22Rv1 (cell line): ENCODE measurements around the gene FBXO17.

Source experiments
- H3K27ac ChIP-seq: fragments of 450-650 bp; 2 replicates; pipeline ENCODE4 v1.5.1; 2017
- ZFX ChIP-seq: fragments of 450-650 bp; IDR thresholded peaks from 2 replicates; pipeline ENCODE4 v1.6.1; 2017; ENCODE audit warnings: antibody characterized with exemption, borderline replicate concordance
- TF ChIP-seq, protein P1 (sequence below): fragments of 450-650 bp; IDR thresholded peaks from 2 replicates; pipeline ENCODE4 v1.5.1; 2017; ENCODE audit warnings: mild to moderate bottlenecking

FBXO17 gene

DNA sequence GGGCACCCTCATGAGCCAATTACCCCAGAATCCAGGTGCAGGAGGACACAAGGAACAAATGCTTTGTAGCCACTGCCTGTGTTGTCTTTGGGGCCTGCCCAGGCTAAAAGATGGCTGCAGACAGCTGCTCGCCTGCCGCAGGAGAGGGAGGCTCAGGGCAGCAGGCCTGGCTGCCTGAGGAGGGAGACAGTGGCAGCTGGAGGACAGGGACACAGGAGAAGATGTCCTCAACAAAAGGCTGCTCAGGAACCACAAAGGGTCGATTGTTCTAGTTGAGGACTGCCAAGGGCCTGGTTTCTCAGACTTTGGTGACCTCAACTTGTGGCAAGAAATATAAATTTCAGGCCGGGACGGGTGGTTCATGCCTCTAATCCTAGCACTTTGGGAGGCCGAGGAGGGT is 83.8 kb downstream of the FBXO17 start:
- no peak for TF ChIP-seq ZFX
- TF ChIP-seq, protein P1, sequence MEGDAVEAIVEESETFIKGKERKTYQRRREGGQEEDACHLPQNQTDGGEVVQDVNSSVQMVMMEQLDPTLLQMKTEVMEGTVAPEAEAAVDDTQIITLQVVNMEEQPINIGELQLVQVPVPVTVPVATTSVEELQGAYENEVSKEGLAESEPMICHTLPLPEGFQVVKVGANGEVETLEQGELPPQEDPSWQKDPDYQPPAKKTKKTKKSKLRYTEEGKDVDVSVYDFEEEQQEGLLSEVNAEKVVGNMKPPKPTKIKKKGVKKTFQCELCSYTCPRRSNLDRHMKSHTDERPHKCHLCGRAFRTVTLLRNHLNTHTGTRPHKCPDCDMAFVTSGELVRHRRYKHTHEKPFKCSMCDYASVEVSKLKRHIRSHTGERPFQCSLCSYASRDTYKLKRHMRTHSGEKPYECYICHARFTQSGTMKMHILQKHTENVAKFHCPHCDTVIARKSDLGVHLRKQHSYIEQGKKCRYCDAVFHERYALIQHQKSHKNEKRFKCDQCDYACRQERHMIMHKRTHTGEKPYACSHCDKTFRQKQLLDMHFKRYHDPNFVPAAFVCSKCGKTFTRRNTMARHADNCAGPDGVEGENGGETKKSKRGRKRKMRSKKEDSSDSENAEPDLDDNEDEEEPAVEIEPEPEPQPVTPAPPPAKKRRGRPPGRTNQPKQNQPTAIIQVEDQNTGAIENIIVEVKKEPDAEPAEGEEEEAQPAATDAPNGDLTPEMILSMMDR, result no peak
- H3K27ac ChIP-seq, result no peak overlapping the region
